Fibroblast of upper back skin (primary cell): ENCODE measurements around the gene PGF.

Experiments
- DNase-seq: peaks from one replicate; pipeline ENCODE4 v3.0.0-alpha.2; 2013

PGF gene

GRCh38 chr14:74977901-74978385 is 22.5 kb upstream of the PGF start:
- no peak for DNase-seq

GRCh38 chr14:74977164-74977900 is 21.9 kb upstream of the PGF start:
- no peak for DNase-seq

GRCh38 chr14:74976264-74977113 is 21.1 kb upstream of the PGF start:
- DNase-seq, result no peak

GRCh38 chr14:74975059-74975810 is 19.8 kb upstream of the PGF start:
- no peak for DNase-seq

- DNase-seq, result no peak
Observed at GRCh38 chr14:74974364-74975058, 19.1 kb upstream of the PGF start.

- DNase-seq, result no peak
Observed at GRCh38 chr14:74973905-74974363, 18.5 kb upstream of the PGF start.

GRCh38 chr14:74973003-74973653 is 17.7 kb upstream of the PGF start:
- DNase-seq, result peak; percentile 49

GRCh38 chr14:74968811-74969210 is 13.4 kb upstream of the PGF start:
- no peak for DNase-seq

GRCh38 chr14:74965486-74966153 is 10.2 kb upstream of the PGF start:
- peak; percentile 78 for DNase-seq

- DNase-seq, result peak; percentile 67
Observed at GRCh38 chr14:74964787-74965485, 9.5 kb upstream of the PGF start.

- DNase-seq, result peak; percentile 78
Observed at GRCh38 chr14:74963705-74964271, 8.4 kb upstream of the PGF start.

- DNase-seq, result no peak
Observed at GRCh38 chr14:74963178-74963704, 7.8 kb upstream of the PGF start.

- DNase-seq, result no peak
Observed at GRCh38 chr14:74962493-74962892, 7.1 kb upstream of the PGF start.

GRCh38 chr14:74962046-74962445 is 6.6 kb upstream of the PGF start:
- DNase-seq, result no peak

GRCh38 chr14:74961238-74961911 is 6.0 kb upstream of the PGF start:
- DNase-seq, result no peak

- DNase-seq, result no peak
Observed at GRCh38 chr14:74960736-74961135, 5.3 kb upstream of the PGF start.

GRCh38 chr14:74959596-74960180 is 4.3 kb upstream of the PGF start:
- no peak for DNase-seq

- DNase-seq, result no peak
Observed at GRCh38 chr14:74956280-74957072, 1.1 kb upstream of the PGF start.

GRCh38 chr14:74956027-74956279 is 556 bp upstream of the PGF start:
- no peak for DNase-seq
